HEK293 (cell line): ENCODE data around the gene ETF1.

Experiments used
- ATF2 ChIP-seq: fragments of 450-650 bp; formaldehyde crosslinking; IDR thresholded peaks from 2 replicates; pipeline ENCODE4 v1.5.1; 2016; ENCODE audit warnings: missing biosample characterization, missing genetic modification characterization, low read depth
- CTCF ChIP-seq: fragments of 450-650 bp; formaldehyde crosslinking; IDR thresholded peaks from 2 replicates; pipeline ENCODE4 v1.5.1; 2016; ENCODE audit warnings: missing biosample characterization, missing genetic modification characterization
- KLF10 ChIP-seq: fragments of 450-650 bp; IDR thresholded peaks from 2 replicates; pipeline ENCODE4 v1.5.1; 2018; ENCODE audit warnings: missing biosample characterization, mild to moderate bottlenecking, missing genetic modification characterization
- SCRT2 ChIP-seq: fragments of 450-650 bp; formaldehyde crosslinking; IDR thresholded peaks from 2 replicates; pipeline ENCODE4 v1.5.1; 2016; ENCODE audit warnings: missing biosample characterization, missing genetic modification characterization
- SP7 ChIP-seq: fragments of 450-650 bp; formaldehyde crosslinking; IDR thresholded peaks from 2 replicates; pipeline ENCODE4 v1.5.1; 2016; ENCODE audit warnings: missing biosample characterization, missing genetic modification characterization
- ZBTB26 ChIP-seq: fragments of 450-650 bp; formaldehyde crosslinking; optimal IDR thresholded peaks from 2 replicates; pipeline ENCODE3; 2016; ENCODE audit warnings: missing biosample characterization, mild to moderate bottlenecking, missing genetic modification characterization
- ZNF366 ChIP-seq: fragments of 450-650 bp; formaldehyde crosslinking; conservative IDR thresholded peaks from 2 replicates; pipeline ENCODE4 v1.5.1; 2016; ENCODE audit warnings: missing biosample characterization, missing genetic modification characterization
- ZNF423 ChIP-seq: fragments of 450-650 bp; formaldehyde crosslinking; IDR thresholded peaks from 2 replicates; pipeline ENCODE4 v1.5.1; 2016; ENCODE audit warnings: missing biosample characterization, missing genetic modification characterization
- ZNF561 ChIP-seq: fragments of 450-650 bp; IDR thresholded peaks from 2 replicates; pipeline ENCODE4 v1.5.1; 2018; ENCODE audit warnings: missing biosample characterization, missing genetic modification characterization, borderline replicate concordance
- ZNF585B ChIP-seq: fragments of 450-650 bp; formaldehyde crosslinking; IDR thresholded peaks from 2 replicates; pipeline ENCODE4 v1.5.1; 2016; ENCODE audit warnings: missing biosample characterization, missing genetic modification characterization
- ZNF830 ChIP-seq: fragments of 450-650 bp; IDR thresholded peaks from 2 replicates; pipeline ENCODE4 v1.5.0; 2018; ENCODE audit warnings: missing biosample characterization, missing genetic modification characterization, low read depth, mild to moderate bottlenecking, moderate library complexity
- TF ChIP-seq, protein P1 (sequence below): fragments of 450-650 bp; formaldehyde crosslinking; IDR thresholded peaks from 2 replicates; pipeline ENCODE4 v1.5.1; 2016; ENCODE audit warnings: missing biosample characterization, missing genetic modification characterization
- TF ChIP-seq, protein P2 (sequence below): fragments of 450-650 bp; formaldehyde crosslinking; IDR thresholded peaks from 2 replicates; pipeline ENCODE4 v1.5.1; 2016; ENCODE audit warnings: missing biosample characterization, missing genetic modification characterization

DNA sequence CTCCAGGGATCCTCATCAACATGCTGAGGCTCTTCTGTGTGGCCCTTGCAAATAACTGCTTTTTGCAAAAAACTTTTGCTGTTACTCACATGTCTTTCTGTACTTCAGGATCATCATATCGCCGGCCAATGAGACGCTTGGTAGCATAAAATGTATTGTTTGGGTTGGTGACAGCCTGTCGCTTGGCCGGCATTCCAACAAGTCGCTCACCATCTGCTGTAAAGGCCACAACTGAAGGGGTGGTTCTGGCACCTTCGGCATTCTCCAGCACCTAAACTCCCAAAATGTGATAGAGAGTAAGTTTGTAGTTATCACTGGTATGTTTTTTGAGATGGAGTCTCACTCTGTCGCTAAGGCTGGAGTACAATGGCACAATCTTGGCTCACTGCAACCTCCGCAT is 27.8 kb upstream of the ETF1 start:
- no peak for TF ChIP-seq ZNF830
- TF ChIP-seq ZNF366 (tag by site-specific recombination), result no peak
- TF ChIP-seq KLF10 (tag by site-specific recombination), result no peak
- no peak for TF ChIP-seq CTCF (tag by site-specific recombination)
- no peak for TF ChIP-seq SP7 (tag by site-specific recombination)
- TF ChIP-seq, protein P1, sequence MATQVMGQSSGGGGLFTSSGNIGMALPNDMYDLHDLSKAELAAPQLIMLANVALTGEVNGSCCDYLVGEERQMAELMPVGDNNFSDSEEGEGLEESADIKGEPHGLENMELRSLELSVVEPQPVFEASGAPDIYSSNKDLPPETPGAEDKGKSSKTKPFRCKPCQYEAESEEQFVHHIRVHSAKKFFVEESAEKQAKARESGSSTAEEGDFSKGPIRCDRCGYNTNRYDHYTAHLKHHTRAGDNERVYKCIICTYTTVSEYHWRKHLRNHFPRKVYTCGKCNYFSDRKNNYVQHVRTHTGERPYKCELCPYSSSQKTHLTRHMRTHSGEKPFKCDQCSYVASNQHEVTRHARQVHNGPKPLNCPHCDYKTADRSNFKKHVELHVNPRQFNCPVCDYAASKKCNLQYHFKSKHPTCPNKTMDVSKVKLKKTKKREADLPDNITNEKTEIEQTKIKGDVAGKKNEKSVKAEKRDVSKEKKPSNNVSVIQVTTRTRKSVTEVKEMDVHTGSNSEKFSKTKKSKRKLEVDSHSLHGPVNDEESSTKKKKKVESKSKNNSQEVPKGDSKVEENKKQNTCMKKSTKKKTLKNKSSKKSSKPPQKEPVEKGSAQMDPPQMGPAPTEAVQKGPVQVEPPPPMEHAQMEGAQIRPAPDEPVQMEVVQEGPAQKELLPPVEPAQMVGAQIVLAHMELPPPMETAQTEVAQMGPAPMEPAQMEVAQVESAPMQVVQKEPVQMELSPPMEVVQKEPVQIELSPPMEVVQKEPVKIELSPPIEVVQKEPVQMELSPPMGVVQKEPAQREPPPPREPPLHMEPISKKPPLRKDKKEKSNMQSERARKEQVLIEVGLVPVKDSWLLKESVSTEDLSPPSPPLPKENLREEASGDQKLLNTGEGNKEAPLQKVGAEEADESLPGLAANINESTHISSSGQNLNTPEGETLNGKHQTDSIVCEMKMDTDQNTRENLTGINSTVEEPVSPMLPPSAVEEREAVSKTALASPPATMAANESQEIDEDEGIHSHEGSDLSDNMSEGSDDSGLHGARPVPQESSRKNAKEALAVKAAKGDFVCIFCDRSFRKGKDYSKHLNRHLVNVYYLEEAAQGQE (tag by site-specific recombination), result no peak
- no peak for TF ChIP-seq ATF2 (tag by site-specific recombination)
- TF ChIP-seq ZNF423 (tag by site-specific recombination), result no peak
- TF ChIP-seq, protein P2, sequence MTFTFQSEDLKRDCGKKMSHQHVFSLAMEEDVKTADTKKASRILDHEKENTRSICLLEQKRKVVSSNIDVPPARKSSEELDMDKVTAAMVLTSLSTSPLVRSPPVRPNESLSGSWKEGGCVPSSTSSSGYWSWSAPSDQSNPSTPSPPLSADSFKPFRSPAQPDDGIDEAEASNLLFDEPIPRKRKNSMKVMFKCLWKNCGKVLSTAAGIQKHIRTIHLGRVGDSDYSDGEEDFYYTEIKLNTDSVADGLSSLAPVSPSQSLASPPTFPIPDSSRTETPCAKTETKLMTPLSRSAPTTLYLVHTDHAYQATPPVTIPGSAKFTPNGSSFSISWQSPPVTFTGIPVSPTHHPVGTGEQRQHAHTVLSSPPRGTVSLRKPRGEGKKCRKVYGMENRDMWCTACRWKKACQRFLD, result no peak
- TF ChIP-seq SCRT2 (tag by site-specific recombination), result peak; percentile 90
- TF ChIP-seq ZNF585B, result no peak
- TF ChIP-seq ZBTB26 (tag by site-specific recombination), result no peak
- TF ChIP-seq ZNF561 (tag by site-specific recombination), result no peak
